ENCODE data around the gene MAML2.
"Not testable (repeated sequence)": the region's sequence is repeated elsewhere in the genome, so short reads cannot be mapped to it uniquely, and the experiment has no call there.

MAML2 gene

GRCh38 chr11:96288915-96289314, 54.1 kb downstream of the MAML2 start:
- DNase-seq: no peak

GRCh38 chr11:96287822-96288439, 55.1 kb downstream of the MAML2 start:
- no peak for DNase-seq

- DNase-seq: not testable (repeated sequence)
Measured at GRCh38 chr11:96285985-96286384, 57.0 kb downstream of the MAML2 start.

- no peak for DNase-seq
Measured at GRCh38 chr11:96284917-96285316, 58.1 kb downstream of the MAML2 start.

GRCh38 chr11:96284401-96284800, 58.6 kb downstream of the MAML2 start:
- DNase-seq: no peak

- DNase-seq: no peak
Measured at GRCh38 chr11:96282625-96283220, 60.3 kb downstream of the MAML2 start.

GRCh38 chr11:96280444-96280843, 62.6 kb downstream of the MAML2 start:
- no peak for DNase-seq

- no peak for DNase-seq
Measured at GRCh38 chr11:96279896-96280290, 63.1 kb downstream of the MAML2 start.

- no peak for DNase-seq
Measured at GRCh38 chr11:96279018-96279895, 63.7 kb downstream of the MAML2 start.

- no peak for DNase-seq
Measured at GRCh38 chr11:96278039-96278897, 64.7 kb downstream of the MAML2 start.

GRCh38 chr11:96277696-96278038, 65.3 kb downstream of the MAML2 start:
- no peak for DNase-seq

GRCh38 chr11:96276836-96277235, 66.2 kb downstream of the MAML2 start:
- DNase-seq: no peak

GRCh38 chr11:96275801-96276594, 67.0 kb downstream of the MAML2 start:
- no peak for DNase-seq

- no peak for DNase-seq
Measured at GRCh38 chr11:96273507-96273906, 69.5 kb downstream of the MAML2 start.

- DNase-seq: no peak
Measured at GRCh38 chr11:96272529-96273222, 70.3 kb downstream of the MAML2 start.

- no peak for DNase-seq
Measured at GRCh38 chr11:96271777-96272176, 71.2 kb downstream of the MAML2 start.

- not testable (repeated sequence) for DNase-seq
Measured at GRCh38 chr11:96271352-96271751, 71.6 kb downstream of the MAML2 start.

GRCh38 chr11:96268527-96268926, 74.5 kb downstream of the MAML2 start:
- not testable (repeated sequence) for DNase-seq

- no peak for DNase-seq
Measured at GRCh38 chr11:96267496-96268032, 75.4 kb downstream of the MAML2 start.

- DNase-seq: no peak
Measured at GRCh38 chr11:96267001-96267495, 75.9 kb downstream of the MAML2 start.

- DNase-seq: no peak
Measured at GRCh38 chr11:96265972-96266371, 77.0 kb downstream of the MAML2 start.
